DOHH2 (cell line): ENCODE data around the gene STAG1.
"Not testable (repeated sequence)": the region's sequence is repeated elsewhere in the genome, so short reads cannot be mapped to it uniquely, and the experiment has no call there.

Experiments used
- H3F3A ChIP-seq: fragments of 200-600 bp; sonication (generic), shearing (Covaris generic); 2 replicates; pipeline ENCODE4 v1.6.0; 2016; ENCODE audit warnings: antibody characterized with exemption, mild to moderate bottlenecking; ENCODE audit not compliant: control insufficient read depth, insufficient read depth
- H3K27ac ChIP-seq: fragments of 200-600 bp; sonication (generic); 2 replicates; pipeline ENCODE4 v1.5.1; 2014; ENCODE audit warnings: low read depth, mild to moderate bottlenecking, low read length, moderate library complexity
- H3K27me3 ChIP-seq: fragments of 200-600 bp; sonication (generic); 2 replicates; pipeline ENCODE4 v1.6.1; 2014; ENCODE audit warnings: mild to moderate bottlenecking, low read length, mixed read lengths; ENCODE audit not compliant: control insufficient read depth
- H3K36me3 ChIP-seq: fragments of 200-600 bp; sonication (generic); 2 replicates; pipeline ENCODE4 v1.6.1; 2014; ENCODE audit warnings: mild to moderate bottlenecking, low read length, moderate library complexity, mixed read lengths; ENCODE audit not compliant: control insufficient read depth
- H3K4me1 ChIP-seq: fragments of 200-600 bp; sonication (generic); 2 replicates; pipeline ENCODE4 v1.6.1; 2014; ENCODE audit warnings: mild to moderate bottlenecking, low read length, mixed read lengths; ENCODE audit not compliant: control insufficient read depth
- H3K4me2 ChIP-seq: fragments of 200-600 bp; sonication (generic); 2 replicates; pipeline ENCODE4 v1.6.0; 2014; ENCODE audit warnings: mild to moderate bottlenecking, low read length, moderate library complexity
- H3K4me3 ChIP-seq: fragments of 200-600 bp; sonication (generic); 2 replicates; pipeline ENCODE4 v1.5.1; 2014; ENCODE audit warnings: mild to moderate bottlenecking, low read length, mixed read lengths
- H3K79me2 ChIP-seq: fragments of 200-600 bp; sonication (generic); 2 replicates; pipeline ENCODE4 v1.6.1; 2014; ENCODE audit warnings: mild to moderate bottlenecking, low read length, mixed read lengths; ENCODE audit not compliant: control insufficient read depth
- H3K9me2 ChIP-seq: fragments of 200-600 bp; sonication (generic); replicated peaks from 2 replicates; pipeline ENCODE4 v1.6.1; 2014; ENCODE audit warnings: mild to moderate bottlenecking, low read length, mixed read lengths; ENCODE audit not compliant: control insufficient read depth
- H3K9me3 ChIP-seq: fragments of 200-600 bp; sonication (generic); 2 replicates; pipeline ENCODE4 v1.6.1; 2014; ENCODE audit warnings: antibody characterized with exemption, low read length, mixed read lengths; ENCODE audit not compliant: control insufficient read depth, insufficient read depth
- H4K20me1 ChIP-seq: fragments of 200-600 bp; sonication (generic); 2 replicates; pipeline ENCODE4 v1.6.0; 2014; ENCODE audit warnings: low read depth, mild to moderate bottlenecking, antibody characterized with exemption, low read length, moderate library complexity; ENCODE audit not compliant: control insufficient read depth, insufficient read depth
- CTCF ChIP-seq: fragments of 200-600 bp; sonication (generic); IDR thresholded peaks from one replicate; pipeline ENCODE4 v1.5.1; 2014; ENCODE audit warnings: antibody characterized with exemption, mild to moderate bottlenecking, low read depth, low read length; ENCODE audit not compliant: poor library complexity, severe bottlenecking
- EZH2phosphoT487 ChIP-seq: fragments of 200-600 bp; sonication (generic); IDR thresholded peaks from 2 replicates; pipeline ENCODE4 v1.6.1; 2017; ENCODE audit warnings: borderline replicate concordance, mild to moderate bottlenecking, antibody characterized with exemption, low read length, moderate library complexity, mixed read lengths

STAG1 gene

GRCh38 chr3:136750897-136751315, 1.3 kb downstream of the STAG1 start:
- H3K9me3 ChIP-seq, result no peaks in the 10 kb centered on the region
- peaks cover 5% of the 10 kb centered on the region; the same call in 1 of the 2 replicates for H3F3A ChIP-seq
- TF ChIP-seq EZH2phosphoT487 (no peak), CTCF (no peak)
- H3K27me3 ChIP-seq, result no peaks in the 10 kb centered on the region
- 0 out of 2 replicates have a peak, but pooled peaks cover 3% of the 10 kb centered on the region for H4K20me1 ChIP-seq
- H3K79me2 ChIP-seq, result peaks cover 69% of the 10 kb centered on the region
- H3K27ac ChIP-seq, result peak overlapping the region; percentile 84
- peaks cover 8% of the 10 kb centered on the region for H3K36me3 ChIP-seq
- H3K4me2 ChIP-seq, result peak overlapping the region; percentile 64
- peaks cover 44% of the 10 kb centered on the region for H3K4me1 ChIP-seq
- no peaks in the 10 kb centered on the region for H3K9me2 ChIP-seq
- peak overlapping the region; percentile 76 for H3K4me3 ChIP-seq

GRCh38 chr3:136750209-136750896, 1.8 kb downstream of the STAG1 start:
- peaks cover 3% of the 10 kb centered on the region; the same call in 1 of the 2 replicates for H4K20me1 ChIP-seq
- H3K9me3 ChIP-seq, result no peaks in the 10 kb centered on the region
- H3K4me1 ChIP-seq, result peaks cover 50% of the 10 kb centered on the region
- no peak for TF ChIP-seq CTCF
- no peak for TF ChIP-seq EZH2phosphoT487
- H3K36me3 ChIP-seq, result peaks cover 8% of the 10 kb centered on the region
- H3K79me2 ChIP-seq, result peaks cover 74% of the 10 kb centered on the region
- H3F3A ChIP-seq, result peaks cover 5% of the 10 kb centered on the region; the same call in 1 of the 2 replicates
- H3K27me3 ChIP-seq, result no peaks in the 10 kb centered on the region
- peak overlapping the region; percentile 84 for H3K27ac ChIP-seq
- no peaks in the 10 kb centered on the region for H3K9me2 ChIP-seq
- H3K4me2 ChIP-seq, result peak overlapping the region; percentile 64
- H3K4me3 ChIP-seq, result peak overlapping the region; percentile 76

- H3K27ac ChIP-seq, result 0 out of 2 replicates have a peak overlapping the region, but pooled peaks have one; percentile 84
- not testable (repeated sequence) for H3F3A ChIP-seq, H3K9me2 ChIP-seq, H3K27me3 ChIP-seq, H3K9me3 ChIP-seq, H4K20me1 ChIP-seq
- H3K79me2 ChIP-seq, result peaks cover 82% of the 10 kb centered on the region
- H3K4me1 ChIP-seq, result peaks cover 50% of the 10 kb centered on the region
- peaks cover 11% of the 10 kb centered on the region for H3K36me3 ChIP-seq
- peak overlapping the region; percentile 64 for H3K4me2 ChIP-seq
- H3K4me3 ChIP-seq, result peak overlapping the region; percentile 76
Observed at GRCh38 chr3:136749602-136750001, 2.6 kb downstream of the STAG1 start.

- Histone ChIP-seq H3K27ac (no peak overlapping the region), H3K4me3 (peak overlapping the region; percentile 76), H3K4me1 (peaks cover 45% of the 10 kb centered on the region)
Observed at GRCh38 chr3:136749091-136749490, 3.1 kb downstream of the STAG1 start.

More at GRCh38 chr3:136749091-136749490, 3.1 kb downstream of the STAG1 start:
- H3K4me2 ChIP-seq, result peak overlapping the region; percentile 64
- TF ChIP-seq EZH2phosphoT487 (no peak), CTCF (no peak)
- peaks cover 5% of the 10 kb centered on the region; the same call in 1 of the 2 replicates for H3F3A ChIP-seq
- peaks cover 11% of the 10 kb centered on the region for H3K36me3 ChIP-seq
- H4K20me1 ChIP-seq, result peaks cover 3% of the 10 kb centered on the region; the same call in 1 of the 2 replicates
- H3K27me3 ChIP-seq, result no peaks in the 10 kb centered on the region
- H3K9me3 ChIP-seq, result no peaks in the 10 kb centered on the region
- peaks cover 84% of the 10 kb centered on the region for H3K79me2 ChIP-seq
- H3K9me2 ChIP-seq, result no peaks in the 10 kb centered on the region
